Activated B cell treated with CpG ODN at 0.5 μM for 24 hours (primary cell): ENCODE results near the gene MRPL55. TPM values are rescaled to one million over a fixed set of nuclear protein-coding genes. Genes with fewer than 3 reads are reported as not detected.
A peak's percentile ranks its signal among the peaks of the same experiment; 100 is the strongest.

Experiments
- ATAC-seq: fragments of 200-7000 bp; cut with Tn5 transposase; one replicate; pipeline ENCODE4 v1.10.0; 2021; ENCODE audit warnings: low read depth, mild to moderate bottlenecking, moderate library complexity
- CTCF ChIA-PET: fragments of 350-600 bp; sonication (Branson Sonifier 250); formaldehyde crosslinking; loops from one replicate; lab custom pipeline; 2021; ENCODE audit warnings: antibody characterized with exemption; lab: Charles Lee
- POLR2A ChIA-PET: fragments of 350-600 bp; sonication (Branson Sonifier 250); formaldehyde crosslinking; loops from one replicate; lab custom pipeline; 2021; ENCODE audit warnings: antibody characterized with exemption; lab: Charles Lee
- DNase-seq: peaks from one replicate; pipeline ENCODE4 v3.0.0; 2022
- H3K27ac Mint-ChIP-seq: one replicate; pipeline ENCODE4 v1.8.0; 2020; ENCODE audit warnings: mixed read lengths
- H3K27me3 Mint-ChIP-seq: one replicate; pipeline ENCODE4 v1.8.0; 2021; ENCODE audit warnings: mixed read lengths
- H3K36me3 Mint-ChIP-seq: one replicate; pipeline ENCODE4 v1.8.0; 2021; ENCODE audit warnings: low read depth, mixed read lengths
- H3K4me1 Mint-ChIP-seq: one replicate; pipeline ENCODE4 v1.8.0; 2021; ENCODE audit warnings: mixed read lengths
- H3K4me3 Mint-ChIP-seq: one replicate; pipeline ENCODE4 v1.8.0; 2020; ENCODE audit warnings: mild to moderate bottlenecking, mixed read lengths
- H3K9me3 Mint-ChIP-seq: one replicate; pipeline ENCODE4 v1.8.0; 2020; ENCODE audit warnings: mixed read lengths
- CTCF ChIP-seq: fragments of 200-600 bp; IDR thresholded peaks from one replicate; pipeline ENCODE4 v1.8.0; 2022; ENCODE audit warnings: antibody characterized with exemption, mild to moderate bottlenecking
- intact Hi-C: fragments of 100-400 bp; cut with micrococcal nuclease; formaldehyde crosslinking; loops from one replicate; pipeline ENCODE4 v1.15.1; 2024
- total RNA-seq: library from RNA; stranded (reverse); gene quantifications from 2 replicates; pipeline ENCODE4 v1.2.3, GENCODE V29; 2022

Gene MRPL55
- total RNA-seq, 1 donor from 2014 or later: 34.0 TPM

- H3K4me1 Mint-ChIP-seq: peaks cover 2% of the 10 kb centered on the region
- DNase-seq (no peak), ATAC-seq (no peak)
- no peak overlapping the region for H3K4me3 Mint-ChIP-seq
- no peak overlapping the region for H3K27ac Mint-ChIP-seq
- H3K36me3 Mint-ChIP-seq: peaks cover 3% of the 10 kb centered on the region
- no peak for TF ChIP-seq CTCF
- ChIA-PET POLR2A (interaction anchor here (0.7 to 1.7 kb wide), 2 partner anchors 13 to 977 kb away, joined by 3 to 9 read pairs; partner anchors contain the start of gene IBA57), CTCF (interaction anchor here (1.0 kb wide), 1 partner anchor 22 kb away, joined by 3 read pairs; no protein-coding TSS in a partner anchor)
- H3K9me3 Mint-ChIP-seq: no peaks in the 10 kb centered on the region
- H3K27me3 Mint-ChIP-seq: no peaks in the 10 kb centered on the region
- intact Hi-C loops: no loop called here
These were observed 43.8 kb upstream of the MRPL55 start for GRCh38 chr1:228152918-228153258.

DNA sequence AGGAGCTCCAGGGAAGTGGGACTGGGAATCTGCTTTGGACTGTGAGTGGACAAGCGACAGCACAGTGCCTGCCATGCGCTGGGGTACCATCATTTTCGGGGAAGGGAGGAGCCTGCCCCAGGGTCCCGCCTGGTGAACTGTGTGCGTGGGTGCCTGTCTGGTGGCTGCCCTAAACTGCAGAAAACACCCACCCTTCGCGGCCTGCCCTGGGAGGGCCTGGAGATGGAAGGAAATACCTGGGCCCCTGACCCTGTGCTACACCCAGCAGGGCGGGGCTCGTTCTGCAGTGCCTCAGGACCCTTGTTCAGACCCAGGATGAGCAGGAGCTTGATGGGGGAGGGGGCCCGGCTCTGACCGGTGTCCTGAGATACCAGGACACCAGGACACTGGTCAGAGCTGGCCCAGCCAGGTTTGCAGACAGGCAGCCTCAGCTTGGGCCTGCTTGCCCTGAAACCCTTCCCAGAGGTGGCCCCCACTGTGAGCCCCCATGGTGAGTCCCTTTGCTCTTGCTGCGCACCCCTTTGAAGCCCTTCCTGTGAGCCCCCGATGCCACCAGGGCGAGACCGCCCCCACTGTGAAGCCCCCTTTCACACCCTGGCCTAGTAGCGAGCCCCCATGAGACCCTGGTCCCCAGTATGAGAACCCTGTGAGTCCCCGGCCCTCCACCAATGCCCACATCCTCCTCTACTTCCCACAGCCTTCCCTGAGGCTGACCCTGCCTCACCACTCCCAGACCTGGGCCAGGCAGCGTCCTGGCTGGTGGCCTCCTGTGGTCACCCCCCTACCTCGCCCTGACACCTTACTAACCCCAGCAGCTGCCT is 43.2 kb upstream of the MRPL55 start:
- Mint-ChIP-seq H3K4me3 (no peak overlapping the region), H3K4me1 (peaks cover 2% of the 10 kb centered on the region), H3K9me3 (no peaks in the 10 kb centered on the region), H3K36me3 (peaks cover 8% of the 10 kb centered on the region), H3K27ac (no peak overlapping the region), H3K27me3 (no peaks in the 10 kb centered on the region)
- TF ChIP-seq CTCF: no peak
- POLR2A ChIA-PET: interaction anchor here (0.7 to 1.7 kb wide), 2 partner anchors 13 to 978 kb away, joined by 3 to 9 read pairs; partner anchors contain the start of gene IBA57
- DNase-seq (no peak), ATAC-seq (no peak)
- intact Hi-C loops: no loop called here
- CTCF ChIA-PET: interaction anchor here (1.0 kb wide), 1 partner anchor 22 kb away, joined by 3 read pairs; no protein-coding TSS in a partner anchor

DNA sequence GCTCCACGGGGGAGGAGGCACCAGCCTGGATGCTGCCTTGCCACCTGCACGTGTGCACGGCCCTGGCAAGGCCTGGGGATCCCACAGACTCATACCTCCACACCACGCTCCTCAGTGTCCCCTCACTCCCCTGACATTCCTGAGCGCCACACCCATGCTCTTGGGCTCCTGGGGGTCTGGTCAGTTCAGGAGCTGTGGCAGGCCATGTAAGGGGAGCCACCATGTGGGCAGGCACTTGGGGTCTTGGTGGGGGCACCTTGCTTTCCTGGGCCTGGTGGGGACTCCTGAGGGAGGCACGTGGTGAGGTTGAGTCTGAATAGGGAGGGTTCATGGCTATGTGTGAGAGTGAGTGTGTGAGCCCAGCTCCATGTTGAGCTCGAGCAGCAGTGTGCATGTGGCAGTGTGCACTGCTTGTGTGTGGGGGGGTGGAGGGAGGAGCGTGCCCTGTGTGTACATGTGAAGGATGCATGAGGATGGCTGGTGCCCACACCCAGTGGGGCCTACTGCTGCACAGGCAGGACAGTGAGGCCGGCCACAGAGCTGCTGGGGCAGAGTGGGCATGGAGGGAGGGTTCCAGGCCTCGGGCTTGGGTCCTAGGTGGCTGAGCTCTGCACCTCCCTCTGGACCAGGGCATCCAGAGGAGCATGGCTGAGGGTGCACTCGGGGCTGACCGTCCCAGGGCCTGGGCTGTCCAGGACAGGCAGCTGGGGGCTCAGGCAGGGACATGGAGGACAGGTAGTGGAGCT is 42.3 kb upstream of the MRPL55 start:
- Mint-ChIP-seq H3K4me3 (no peak overlapping the region), H3K27ac (no peak overlapping the region), H3K4me1 (no peaks in the 10 kb centered on the region), H3K36me3 (peaks cover 14% of the 10 kb centered on the region), H3K27me3 (no peaks in the 10 kb centered on the region), H3K9me3 (no peaks in the 10 kb centered on the region)
- ATAC-seq (peak; percentile 23), DNase-seq (no peak)
- ChIA-PET CTCF (no interaction called here), POLR2A (interaction anchor here (1.2 kb wide), 1 partner anchor 11 kb away, joined by 3 read pairs; the partner anchor contains the start of gene GUK1)
- intact Hi-C loops: no loop called here
- no peak for TF ChIP-seq CTCF

DNA sequence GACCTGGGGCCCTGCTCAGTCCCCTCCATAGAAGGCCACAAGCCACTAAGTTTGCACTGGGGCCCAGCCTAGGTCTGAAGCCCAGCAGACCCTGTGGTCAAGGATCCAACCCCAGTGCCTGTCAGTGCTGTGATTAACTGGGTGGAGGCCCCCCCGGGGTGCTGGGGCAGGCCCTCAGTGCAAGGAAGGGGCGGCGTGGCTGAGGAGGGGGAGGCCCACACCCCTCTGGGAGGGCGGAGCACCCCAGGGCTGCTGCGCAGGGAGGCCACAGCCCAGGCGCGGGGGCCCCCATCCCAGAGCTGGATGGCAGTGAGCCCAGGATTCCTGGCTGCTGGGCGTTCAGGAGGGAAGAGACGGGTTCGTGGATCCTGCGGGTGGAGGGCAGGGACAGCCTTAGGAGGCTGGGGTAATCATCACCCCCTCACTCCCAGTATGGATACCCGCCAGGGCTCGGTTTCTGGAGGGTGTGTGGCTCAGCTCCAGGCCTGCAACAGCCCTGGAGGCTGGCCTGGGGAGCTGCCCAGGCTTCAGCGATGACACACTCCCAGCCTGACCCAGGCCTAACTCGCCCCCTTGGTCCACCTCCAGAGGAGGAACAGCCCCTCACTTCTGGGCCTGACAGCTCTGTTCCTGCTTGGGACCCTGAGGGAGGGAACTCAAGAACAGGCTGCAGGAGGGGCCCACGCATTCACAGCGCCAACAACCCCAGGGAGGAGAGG is 41.5 kb upstream of the MRPL55 start:
- no peaks in the 10 kb centered on the region for H3K9me3 Mint-ChIP-seq
- POLR2A ChIA-PET: interaction anchor here (0.7 to 1.2 kb wide), 2 partner anchors 10 to 15 kb away, joined by 3 to 4 read pairs; partner anchors contain the start of genes GUK1 and IBA57
- TF ChIP-seq CTCF: no peak
- CTCF ChIA-PET: no interaction called here
- no peak overlapping the region for H3K4me3 Mint-ChIP-seq
- H3K36me3 Mint-ChIP-seq: peaks cover 21% of the 10 kb centered on the region
- no peaks in the 10 kb centered on the region for H3K27me3 Mint-ChIP-seq
- peak; percentile 14 for DNase-seq
- intact Hi-C loops: no loop called here
- H3K27ac Mint-ChIP-seq: no peak overlapping the region
- no peak for ATAC-seq
- no peaks in the 10 kb centered on the region for H3K4me1 Mint-ChIP-seq
